ENCODE measurements around the gene MAS1. TPM values are rescaled to one million over a fixed set of nuclear protein-coding genes. Genes with fewer than 3 reads are reported as not detected.

MAS1 gene
- total and polyA plus RNA-seq, 2 experiments from 2014 or later: 0.03 TPM; not detected in 1

DNA sequence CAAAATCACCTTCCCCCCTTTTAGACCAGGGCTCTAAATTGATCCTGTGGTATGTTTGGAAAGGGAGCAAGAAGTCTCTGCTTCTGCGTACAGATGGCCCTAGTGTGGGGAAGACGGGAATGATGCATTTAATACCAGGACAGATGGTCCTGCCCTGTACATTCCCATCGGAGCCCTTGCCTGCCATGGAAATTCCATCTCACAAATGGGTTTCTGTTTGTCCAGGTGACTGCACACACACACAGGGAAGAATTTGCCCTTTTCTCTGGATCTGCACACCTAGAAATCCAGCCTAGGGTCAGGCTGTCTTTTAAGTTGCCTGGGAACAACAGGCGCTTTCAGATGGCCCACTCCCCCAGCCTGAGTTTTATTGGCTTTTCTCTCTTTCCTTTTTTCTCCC lies 1.3 kb downstream of the MAS1 start (continued):
- TF ChIP-seq, protein P1, sequence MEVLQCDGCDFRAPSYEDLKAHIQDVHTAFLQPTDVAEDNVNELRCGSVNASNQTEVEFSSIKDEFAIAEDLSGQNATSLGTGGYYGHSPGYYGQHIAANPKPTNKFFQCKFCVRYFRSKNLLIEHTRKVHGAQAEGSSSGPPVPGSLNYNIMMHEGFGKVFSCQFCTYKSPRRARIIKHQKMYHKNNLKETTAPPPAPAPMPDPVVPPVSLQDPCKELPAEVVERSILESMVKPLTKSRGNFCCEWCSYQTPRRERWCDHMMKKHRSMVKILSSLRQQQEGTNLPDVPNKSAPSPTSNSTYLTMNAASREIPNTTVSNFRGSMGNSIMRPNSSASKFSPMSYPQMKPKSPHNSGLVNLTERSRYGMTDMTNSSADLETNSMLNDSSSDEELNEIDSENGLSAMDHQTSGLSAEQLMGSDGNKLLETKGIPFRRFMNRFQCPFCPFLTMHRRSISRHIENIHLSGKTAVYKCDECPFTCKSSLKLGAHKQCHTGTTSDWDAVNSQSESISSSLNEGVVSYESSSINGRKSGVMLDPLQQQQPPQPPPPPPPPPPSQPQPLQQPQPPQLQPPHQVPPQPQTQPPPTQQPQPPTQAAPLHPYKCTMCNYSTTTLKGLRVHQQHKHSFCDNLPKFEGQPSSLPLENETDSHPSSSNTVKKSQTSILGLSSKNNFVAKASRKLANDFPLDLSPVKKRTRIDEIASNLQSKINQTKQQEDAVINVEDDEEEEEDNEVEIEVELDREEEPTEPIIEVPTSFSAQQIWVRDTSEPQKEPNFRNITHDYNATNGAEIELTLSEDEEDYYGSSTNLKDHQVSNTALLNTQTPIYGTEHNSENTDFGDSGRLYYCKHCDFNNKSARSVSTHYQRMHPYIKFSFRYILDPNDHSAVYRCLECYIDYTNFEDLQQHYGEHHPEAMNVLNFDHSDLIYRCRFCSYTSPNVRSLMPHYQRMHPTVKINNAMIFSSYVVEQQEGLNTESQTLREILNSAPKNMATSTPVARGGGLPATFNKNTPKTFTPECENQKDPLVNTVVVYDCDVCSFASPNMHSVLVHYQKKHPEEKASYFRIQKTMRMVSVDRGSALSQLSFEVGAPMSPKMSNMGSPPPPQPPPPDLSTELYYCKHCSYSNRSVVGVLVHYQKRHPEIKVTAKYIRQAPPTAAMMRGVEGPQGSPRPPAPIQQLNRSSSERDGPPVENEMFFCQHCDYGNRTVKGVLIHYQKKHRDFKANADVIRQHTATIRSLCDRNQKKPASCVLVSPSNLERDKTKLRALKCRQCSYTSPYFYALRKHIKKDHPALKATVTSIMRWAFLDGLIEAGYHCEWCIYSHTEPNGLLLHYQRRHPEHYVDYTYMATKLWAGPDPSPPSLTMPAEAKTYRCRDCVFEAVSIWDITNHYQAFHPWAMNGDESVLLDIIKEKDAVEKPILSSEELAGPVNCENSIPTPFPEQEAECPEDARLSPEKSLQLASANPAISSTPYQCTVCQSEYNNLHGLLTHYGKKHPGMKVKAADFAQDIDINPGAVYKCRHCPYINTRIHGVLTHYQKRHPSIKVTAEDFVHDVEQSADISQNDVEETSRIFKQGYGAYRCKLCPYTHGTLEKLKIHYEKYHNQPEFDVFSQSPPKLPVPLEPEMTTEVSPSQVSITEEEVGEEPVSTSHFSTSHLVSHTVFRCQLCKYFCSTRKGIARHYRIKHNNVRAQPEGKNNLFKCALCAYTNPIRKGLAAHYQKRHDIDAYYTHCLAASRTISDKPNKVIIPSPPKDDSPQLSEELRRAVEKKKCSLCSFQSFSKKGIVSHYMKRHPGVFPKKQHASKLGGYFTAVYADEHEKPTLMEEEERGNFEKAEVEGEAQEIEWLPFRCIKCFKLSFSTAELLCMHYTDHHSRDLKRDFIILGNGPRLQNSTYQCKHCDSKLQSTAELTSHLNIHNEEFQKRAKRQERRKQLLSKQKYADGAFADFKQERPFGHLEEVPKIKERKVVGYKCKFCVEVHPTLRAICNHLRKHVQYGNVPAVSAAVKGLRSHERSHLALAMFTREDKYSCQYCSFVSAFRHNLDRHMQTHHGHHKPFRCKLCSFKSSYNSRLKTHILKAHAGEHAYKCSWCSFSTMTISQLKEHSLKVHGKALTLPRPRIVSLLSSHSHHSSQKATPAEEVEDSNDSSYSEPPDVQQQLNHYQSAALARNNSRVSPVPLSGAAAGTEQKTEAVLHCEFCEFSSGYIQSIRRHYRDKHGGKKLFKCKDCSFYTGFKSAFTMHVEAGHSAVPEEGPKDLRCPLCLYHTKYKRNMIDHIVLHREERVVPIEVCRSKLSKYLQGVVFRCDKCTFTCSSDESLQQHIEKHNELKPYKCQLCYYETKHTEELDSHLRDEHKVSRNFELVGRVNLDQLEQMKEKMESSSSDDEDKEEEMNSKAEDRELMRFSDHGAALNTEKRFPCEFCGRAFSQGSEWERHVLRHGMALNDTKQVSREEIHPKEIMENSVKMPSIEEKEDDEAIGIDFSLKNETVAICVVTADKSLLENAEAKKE (CRISPR knock-in tag; IDR thresholded peaks at IDR 0.05): no peak
- TF ChIP-seq, protein P2, sequence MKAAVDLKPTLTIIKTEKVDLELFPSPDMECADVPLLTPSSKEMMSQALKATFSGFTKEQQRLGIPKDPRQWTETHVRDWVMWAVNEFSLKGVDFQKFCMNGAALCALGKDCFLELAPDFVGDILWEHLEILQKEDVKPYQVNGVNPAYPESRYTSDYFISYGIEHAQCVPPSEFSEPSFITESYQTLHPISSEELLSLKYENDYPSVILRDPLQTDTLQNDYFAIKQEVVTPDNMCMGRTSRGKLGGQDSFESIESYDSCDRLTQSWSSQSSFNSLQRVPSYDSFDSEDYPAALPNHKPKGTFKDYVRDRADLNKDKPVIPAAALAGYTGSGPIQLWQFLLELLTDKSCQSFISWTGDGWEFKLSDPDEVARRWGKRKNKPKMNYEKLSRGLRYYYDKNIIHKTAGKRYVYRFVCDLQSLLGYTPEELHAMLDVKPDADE (IDR thresholded peaks at IDR 0.05): no peak
- TF ChIP-seq NANOG (IDR thresholded peaks at IDR 0.05; ENCODE audit: borderline replicate concordance): no peak
- no peak for TF ChIP-seq CREB1 (CRISPR knock-in tag; IDR thresholded peaks at IDR 0.05; ENCODE audit: low read depth)
- no peak for TF ChIP-seq EZH2 (IDR thresholded peaks at IDR 0.05; ENCODE audit: low read depth, unreplicated experiment)

DNA sequence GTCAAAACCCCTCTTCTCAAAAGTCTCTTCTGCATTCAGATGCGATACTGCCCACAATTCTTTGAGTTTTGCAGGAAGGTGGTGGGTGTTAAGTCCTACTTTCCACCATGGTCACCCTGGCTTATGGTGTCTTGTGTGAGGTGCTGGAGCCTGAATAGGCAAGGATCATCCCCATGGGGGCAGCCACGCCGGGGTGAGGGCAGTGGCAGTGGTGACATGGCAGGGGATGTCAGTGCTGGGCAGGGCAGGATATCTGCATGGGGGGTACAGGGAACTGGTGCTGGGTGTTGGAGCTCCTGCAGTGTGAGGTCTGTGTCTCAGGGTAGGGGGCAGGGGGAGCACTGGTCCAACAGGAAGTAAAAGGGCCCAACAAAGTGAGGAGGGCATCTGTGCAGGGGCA lies 2.3 kb downstream of the MAS1 start:
- Histone ChIP-seq H3K36me3 (ENCODE audit: insufficient read depth) (no peaks in the 10 kb centered on the region), H3K9me2 (ENCODE audit: insufficient read depth) (peaks cover 5% of the 10 kb centered on the region), H3K4me2 (no peak overlapping the region), H3F3A (replicated peaks; ENCODE audit: low read depth) (no peaks in the 10 kb centered on the region), H3K27ac (ENCODE audit: low read depth) (no peak overlapping the region), H3K4me1 (ENCODE audit: insufficient read depth) (no peaks in the 10 kb centered on the region; the same call in 1 of the 2 replicates), H4K20me1 (replicated peaks; ENCODE audit: insufficient read depth) (no peaks in the 10 kb centered on the region), H2AFZ (no peak overlapping the region), H3K27me3 (ENCODE audit: insufficient read depth) (no peaks in the 10 kb centered on the region), H3K79me2 (replicated peaks; ENCODE audit: insufficient read depth) (no peaks in the 10 kb centered on the region), H3K4me3 (no peak overlapping the region)
- peak overlapping the region; percentile 48; the same call in 1 of the 2 replicates for H3K27ac Mint-ChIP-seq
- H3K4me1 Mint-ChIP-seq: peaks cover 2% of the 10 kb centered on the region; the same call in 1 of the 3 replicates
- H3K9me3 Mint-ChIP-seq: no peaks in the 10 kb centered on the region
- DNase-seq (ENCODE audit: low spot score) (no peak), ATAC-seq (no peak)
- H3K27me3 Mint-ChIP-seq (ENCODE audit: insufficient read depth, low read depth, poor library complexity): peaks cover 4% of the 10 kb centered on the region
- H3K4me3 Mint-ChIP-seq: no peak overlapping the region
- H3K36me3 Mint-ChIP-seq (ENCODE audit: low read depth): no peaks in the 10 kb centered on the region
- TF ChIP-seq NANOG (IDR thresholded peaks at IDR 0.05; ENCODE audit: borderline replicate concordance) (no peak), POLR2AphosphoS5 (IDR thresholded peaks at IDR 0.05; ENCODE audit: low read depth) (no peak), STAT1 (IDR thresholded peaks at IDR 0.05; ENCODE audit: unreplicated experiment) (no peak)
- TF ChIP-seq, protein P3, sequence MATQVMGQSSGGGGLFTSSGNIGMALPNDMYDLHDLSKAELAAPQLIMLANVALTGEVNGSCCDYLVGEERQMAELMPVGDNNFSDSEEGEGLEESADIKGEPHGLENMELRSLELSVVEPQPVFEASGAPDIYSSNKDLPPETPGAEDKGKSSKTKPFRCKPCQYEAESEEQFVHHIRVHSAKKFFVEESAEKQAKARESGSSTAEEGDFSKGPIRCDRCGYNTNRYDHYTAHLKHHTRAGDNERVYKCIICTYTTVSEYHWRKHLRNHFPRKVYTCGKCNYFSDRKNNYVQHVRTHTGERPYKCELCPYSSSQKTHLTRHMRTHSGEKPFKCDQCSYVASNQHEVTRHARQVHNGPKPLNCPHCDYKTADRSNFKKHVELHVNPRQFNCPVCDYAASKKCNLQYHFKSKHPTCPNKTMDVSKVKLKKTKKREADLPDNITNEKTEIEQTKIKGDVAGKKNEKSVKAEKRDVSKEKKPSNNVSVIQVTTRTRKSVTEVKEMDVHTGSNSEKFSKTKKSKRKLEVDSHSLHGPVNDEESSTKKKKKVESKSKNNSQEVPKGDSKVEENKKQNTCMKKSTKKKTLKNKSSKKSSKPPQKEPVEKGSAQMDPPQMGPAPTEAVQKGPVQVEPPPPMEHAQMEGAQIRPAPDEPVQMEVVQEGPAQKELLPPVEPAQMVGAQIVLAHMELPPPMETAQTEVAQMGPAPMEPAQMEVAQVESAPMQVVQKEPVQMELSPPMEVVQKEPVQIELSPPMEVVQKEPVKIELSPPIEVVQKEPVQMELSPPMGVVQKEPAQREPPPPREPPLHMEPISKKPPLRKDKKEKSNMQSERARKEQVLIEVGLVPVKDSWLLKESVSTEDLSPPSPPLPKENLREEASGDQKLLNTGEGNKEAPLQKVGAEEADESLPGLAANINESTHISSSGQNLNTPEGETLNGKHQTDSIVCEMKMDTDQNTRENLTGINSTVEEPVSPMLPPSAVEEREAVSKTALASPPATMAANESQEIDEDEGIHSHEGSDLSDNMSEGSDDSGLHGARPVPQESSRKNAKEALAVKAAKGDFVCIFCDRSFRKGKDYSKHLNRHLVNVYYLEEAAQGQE (IDR thresholded peaks at IDR 0.05; ENCODE audit: unreplicated experiment): no peak
- TF ChIP-seq, protein P4, sequence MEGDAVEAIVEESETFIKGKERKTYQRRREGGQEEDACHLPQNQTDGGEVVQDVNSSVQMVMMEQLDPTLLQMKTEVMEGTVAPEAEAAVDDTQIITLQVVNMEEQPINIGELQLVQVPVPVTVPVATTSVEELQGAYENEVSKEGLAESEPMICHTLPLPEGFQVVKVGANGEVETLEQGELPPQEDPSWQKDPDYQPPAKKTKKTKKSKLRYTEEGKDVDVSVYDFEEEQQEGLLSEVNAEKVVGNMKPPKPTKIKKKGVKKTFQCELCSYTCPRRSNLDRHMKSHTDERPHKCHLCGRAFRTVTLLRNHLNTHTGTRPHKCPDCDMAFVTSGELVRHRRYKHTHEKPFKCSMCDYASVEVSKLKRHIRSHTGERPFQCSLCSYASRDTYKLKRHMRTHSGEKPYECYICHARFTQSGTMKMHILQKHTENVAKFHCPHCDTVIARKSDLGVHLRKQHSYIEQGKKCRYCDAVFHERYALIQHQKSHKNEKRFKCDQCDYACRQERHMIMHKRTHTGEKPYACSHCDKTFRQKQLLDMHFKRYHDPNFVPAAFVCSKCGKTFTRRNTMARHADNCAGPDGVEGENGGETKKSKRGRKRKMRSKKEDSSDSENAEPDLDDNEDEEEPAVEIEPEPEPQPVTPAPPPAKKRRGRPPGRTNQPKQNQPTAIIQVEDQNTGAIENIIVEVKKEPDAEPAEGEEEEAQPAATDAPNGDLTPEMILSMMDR (conservative IDR thresholded peaks at IDR 0.05; ENCODE audit: low read depth in 2 of 2): no peak
